Measurements from ENCODE around the gene RUVBL1.

The RUVBL1 gene

DNA sequence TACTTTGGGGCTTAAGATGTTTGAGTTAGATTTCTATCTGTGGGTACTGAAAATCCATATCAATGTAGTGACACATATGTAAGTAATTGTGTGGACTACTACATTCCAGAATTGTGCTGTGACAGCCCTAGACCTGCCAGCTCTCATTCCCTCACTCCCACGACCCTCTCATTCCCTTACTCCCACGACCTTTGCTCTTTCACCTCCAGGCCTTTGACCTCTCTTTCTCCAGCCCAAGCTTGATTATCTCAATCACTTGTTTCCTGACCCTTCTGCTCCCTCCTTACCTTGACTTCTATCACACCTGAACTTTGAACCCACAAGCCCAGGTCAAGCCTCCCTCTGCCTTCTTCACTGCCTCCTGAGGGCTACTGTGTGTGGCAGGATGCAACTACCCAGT lies 3.6 kb upstream of the RUVBL1 start:
- TF ChIP-seq, protein P1, sequence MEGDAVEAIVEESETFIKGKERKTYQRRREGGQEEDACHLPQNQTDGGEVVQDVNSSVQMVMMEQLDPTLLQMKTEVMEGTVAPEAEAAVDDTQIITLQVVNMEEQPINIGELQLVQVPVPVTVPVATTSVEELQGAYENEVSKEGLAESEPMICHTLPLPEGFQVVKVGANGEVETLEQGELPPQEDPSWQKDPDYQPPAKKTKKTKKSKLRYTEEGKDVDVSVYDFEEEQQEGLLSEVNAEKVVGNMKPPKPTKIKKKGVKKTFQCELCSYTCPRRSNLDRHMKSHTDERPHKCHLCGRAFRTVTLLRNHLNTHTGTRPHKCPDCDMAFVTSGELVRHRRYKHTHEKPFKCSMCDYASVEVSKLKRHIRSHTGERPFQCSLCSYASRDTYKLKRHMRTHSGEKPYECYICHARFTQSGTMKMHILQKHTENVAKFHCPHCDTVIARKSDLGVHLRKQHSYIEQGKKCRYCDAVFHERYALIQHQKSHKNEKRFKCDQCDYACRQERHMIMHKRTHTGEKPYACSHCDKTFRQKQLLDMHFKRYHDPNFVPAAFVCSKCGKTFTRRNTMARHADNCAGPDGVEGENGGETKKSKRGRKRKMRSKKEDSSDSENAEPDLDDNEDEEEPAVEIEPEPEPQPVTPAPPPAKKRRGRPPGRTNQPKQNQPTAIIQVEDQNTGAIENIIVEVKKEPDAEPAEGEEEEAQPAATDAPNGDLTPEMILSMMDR (IDR thresholded peaks at IDR 0.05) = no peak
- no peaks in the 10 kb centered on the region for H3K9me3 ChIP-seq (ENCODE audit: control insufficient read depth, low read length)
- no peaks in the 10 kb centered on the region for H3K36me3 ChIP-seq (ENCODE audit: control insufficient read depth, insufficient read depth, low read length)
- H3K79me2 ChIP-seq = no peaks in the 10 kb centered on the region
- H3K27ac ChIP-seq = no peak overlapping the region
- H3K9ac ChIP-seq = no peak overlapping the region
- H3K27me3 ChIP-seq (ENCODE audit: control insufficient read depth, insufficient read depth, low read length) = no peaks in the 10 kb centered on the region
- H3K4me2 ChIP-seq (ENCODE audit: low read length) = no peak overlapping the region
- H2AFZ ChIP-seq = no peak overlapping the region
- no peak overlapping the region for H3K4me3 ChIP-seq (ENCODE audit: low read depth, low read length)
- peaks cover 4% of the 10 kb centered on the region for H3K4me1 ChIP-seq

DNA sequence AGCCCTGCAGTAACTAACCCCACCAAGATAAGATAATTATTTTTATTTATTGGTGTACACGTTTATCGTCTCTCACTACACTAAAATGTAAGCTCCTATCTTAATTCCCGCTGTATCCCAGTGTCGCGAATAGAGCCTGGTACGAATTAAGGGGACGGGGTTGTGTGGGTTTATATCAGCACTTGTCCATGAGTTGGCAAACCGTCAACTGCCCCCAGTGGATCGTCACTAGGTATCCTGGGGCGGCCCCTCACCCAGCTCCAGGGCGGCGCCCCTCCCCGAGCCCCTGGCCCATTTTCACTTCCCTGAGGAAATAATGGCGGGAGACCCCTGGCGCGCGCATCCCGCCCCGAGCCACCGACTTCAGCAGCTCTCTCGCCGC lies 465 bp downstream of the RUVBL1 start:
- TF ChIP-seq, protein P1 (IDR thresholded peaks at IDR 0.05) = no peak
- peak overlapping the region; percentile 65 for H3K27ac ChIP-seq

DNA sequence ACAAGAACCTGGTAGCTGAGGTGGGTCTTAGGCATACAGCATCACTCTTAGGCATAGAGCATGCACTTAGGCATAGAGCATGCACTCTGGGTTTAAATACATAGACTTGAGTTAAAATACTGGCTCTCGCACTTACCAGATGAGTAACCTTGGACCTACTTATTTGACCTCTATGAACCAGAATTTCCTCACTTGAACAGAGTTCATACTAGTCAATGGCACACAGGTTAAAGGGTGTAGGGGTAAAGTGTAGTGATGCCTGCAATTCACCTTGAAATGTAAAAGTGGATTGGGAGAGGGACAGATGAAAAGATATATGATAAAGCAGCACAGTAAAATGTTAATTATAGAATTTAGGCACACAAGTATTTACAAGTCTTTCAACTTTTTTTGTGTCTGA lies 1.6 kb downstream of the RUVBL1 start:
- Histone ChIP-seq H3K9ac (no peak overlapping the region), H3K36me3 (ENCODE audit: control insufficient read depth, insufficient read depth, low read length) (no peaks in the 10 kb centered on the region), H3K9me3 (ENCODE audit: control insufficient read depth, low read length) (no peaks in the 10 kb centered on the region), H3K4me2 (ENCODE audit: low read length) (no peak overlapping the region), H3K4me1 (peaks cover 4% of the 10 kb centered on the region), H3K79me2 (peaks cover 3% of the 10 kb centered on the region), H3K4me3 (ENCODE audit: low read depth, low read length) (no peak overlapping the region), H3K27me3 (ENCODE audit: control insufficient read depth, insufficient read depth, low read length) (no peaks in the 10 kb centered on the region), H2AFZ (no peak overlapping the region), H3K27ac (no peak overlapping the region)
- TF ChIP-seq, protein P1 (IDR thresholded peaks at IDR 0.05) = no peak

More for the DNA sequence above, 465 bp downstream of the RUVBL1 start:
- Histone ChIP-seq H3K36me3 (ENCODE audit: control insufficient read depth, insufficient read depth, low read length) (no peaks in the 10 kb centered on the region), H3K9ac (peak overlapping the region; percentile 38), H3K4me3 (ENCODE audit: low read depth, low read length) (peak overlapping the region; percentile 79), H3K27me3 (ENCODE audit: control insufficient read depth, insufficient read depth, low read length) (no peaks in the 10 kb centered on the region), H3K79me2 (peaks cover 3% of the 10 kb centered on the region), H2AFZ (peak overlapping the region; percentile 71), H3K4me2 (ENCODE audit: low read length) (peak overlapping the region; percentile 56), H3K4me1 (peaks cover 4% of the 10 kb centered on the region), H3K9me3 (ENCODE audit: control insufficient read depth, low read length) (no peaks in the 10 kb centered on the region)

DNA sequence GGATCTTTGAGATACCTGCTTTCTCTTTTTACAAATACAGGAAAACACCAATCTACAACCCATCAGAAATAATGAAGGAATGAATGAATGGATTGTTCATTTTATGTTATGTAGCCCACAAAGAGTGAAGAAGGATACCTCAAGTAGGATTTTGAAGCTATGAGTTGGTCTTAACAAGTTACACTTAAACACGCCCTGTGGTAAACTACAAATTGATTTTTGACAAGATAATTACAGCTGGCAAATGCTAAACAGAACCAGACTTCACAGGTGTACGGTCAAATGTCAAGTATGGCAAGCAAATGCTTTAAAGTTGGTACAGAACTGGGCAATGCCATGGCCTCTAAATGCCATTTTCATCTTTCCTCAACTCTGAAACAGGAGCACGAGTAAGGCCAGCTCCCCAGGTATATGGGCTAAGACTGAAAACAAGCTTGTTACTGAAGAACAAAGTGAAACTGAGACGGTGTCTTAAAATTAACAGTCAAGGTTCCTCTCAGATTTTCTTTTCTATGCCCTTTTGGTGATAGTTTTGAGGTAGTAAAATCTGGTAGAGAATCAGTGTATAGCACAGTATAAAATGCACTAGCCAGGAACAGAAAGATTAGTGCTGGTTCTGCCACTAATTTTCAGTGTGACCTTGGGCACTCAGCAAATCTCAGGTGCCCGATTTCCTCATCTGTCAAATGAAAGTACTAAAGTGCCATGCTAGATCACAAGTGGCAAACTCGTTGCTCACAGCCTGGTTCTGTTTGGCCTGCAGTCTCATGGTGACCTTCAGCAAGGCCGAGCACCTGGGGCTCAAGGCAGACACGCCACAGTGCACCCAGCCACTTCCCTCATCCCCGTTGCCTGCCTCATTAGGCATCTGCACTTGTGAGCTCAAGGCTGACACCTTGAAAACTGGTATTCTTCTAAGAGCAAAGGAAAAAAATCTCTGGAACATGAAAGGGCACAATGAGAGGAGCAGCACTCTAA lies 9.5 kb downstream of the RUVBL1 start:
- TF ChIP-seq, protein P1 (IDR thresholded peaks at IDR 0.05) = no peak
- Histone ChIP-seq H2AFZ (peak overlapping the region; percentile 36), H3K27me3 (ENCODE audit: control insufficient read depth, insufficient read depth, low read length) (no peaks in the 10 kb centered on the region), H3K4me2 (ENCODE audit: low read length) (peak overlapping the region; percentile 9), H3K4me3 (ENCODE audit: low read depth, low read length) (no peak overlapping the region), H3K9me3 (ENCODE audit: control insufficient read depth, low read length) (no peaks in the 10 kb centered on the region), H3K79me2 (peaks cover 21% of the 10 kb centered on the region), H3K4me1 (peaks cover 10% of the 10 kb centered on the region), H3K36me3 (ENCODE audit: control insufficient read depth, insufficient read depth, low read length) (no peaks in the 10 kb centered on the region), H3K27ac (peak overlapping the region; percentile 46), H3K9ac (no peak overlapping the region)

Data from parathyroid adenoma (tissue), 2 donors.